GM19397 (cell line): ENCODE measurements around the gene MCAM.

Experiments
- ATAC-seq: cut with Tn5 transposase; IDR thresholded peaks from one replicate; pipeline ENCODE4 v1.9.1; 2021; ENCODE audit warnings: mild to moderate bottlenecking, moderate library complexity; ENCODE audit not compliant: unreplicated experiment

Gene MCAM

GRCh38 chr11:119345685-119346084 lies 28.8 kb upstream of the MCAM start:
- no peak for ATAC-seq

DNA sequence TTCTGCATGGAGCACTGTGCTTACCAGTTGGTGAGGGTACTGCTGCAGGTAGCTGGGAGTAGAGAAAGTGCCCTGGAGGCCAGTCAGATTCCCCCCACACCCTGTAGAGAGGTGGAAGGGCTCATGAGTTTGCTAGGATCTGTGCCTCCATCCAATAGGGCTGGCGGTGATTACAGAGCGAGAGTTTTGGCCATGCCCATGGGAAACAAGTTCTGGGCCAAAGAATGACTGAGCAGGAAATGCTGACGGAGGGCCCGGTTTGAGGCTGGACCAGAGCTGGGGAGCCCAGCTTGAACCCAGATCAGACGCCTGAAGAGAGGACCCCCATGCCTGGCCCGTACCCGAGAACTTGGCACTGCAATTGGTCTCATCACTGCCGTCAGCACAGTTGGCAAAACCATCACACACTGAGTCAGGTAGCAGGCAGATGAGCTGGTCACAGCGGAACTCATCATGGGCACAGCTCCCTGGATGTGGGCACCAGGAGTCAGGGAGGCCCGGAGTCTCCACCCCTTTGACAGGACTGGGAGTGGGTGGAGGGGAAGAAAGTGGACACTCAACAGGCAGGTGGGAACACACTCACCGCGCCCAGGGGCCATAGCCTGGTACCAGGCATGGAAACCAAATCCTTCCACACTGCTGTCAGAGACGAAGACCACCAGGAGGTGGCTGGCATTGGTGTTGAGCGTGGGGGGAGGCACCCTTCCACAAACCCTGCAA lies 27.5 kb upstream of the MCAM start:
- ATAC-seq, result no peak

GRCh38 chr11:119343726-119344125 lies 26.8 kb upstream of the MCAM start:
- ATAC-seq, result no peak

DNA sequence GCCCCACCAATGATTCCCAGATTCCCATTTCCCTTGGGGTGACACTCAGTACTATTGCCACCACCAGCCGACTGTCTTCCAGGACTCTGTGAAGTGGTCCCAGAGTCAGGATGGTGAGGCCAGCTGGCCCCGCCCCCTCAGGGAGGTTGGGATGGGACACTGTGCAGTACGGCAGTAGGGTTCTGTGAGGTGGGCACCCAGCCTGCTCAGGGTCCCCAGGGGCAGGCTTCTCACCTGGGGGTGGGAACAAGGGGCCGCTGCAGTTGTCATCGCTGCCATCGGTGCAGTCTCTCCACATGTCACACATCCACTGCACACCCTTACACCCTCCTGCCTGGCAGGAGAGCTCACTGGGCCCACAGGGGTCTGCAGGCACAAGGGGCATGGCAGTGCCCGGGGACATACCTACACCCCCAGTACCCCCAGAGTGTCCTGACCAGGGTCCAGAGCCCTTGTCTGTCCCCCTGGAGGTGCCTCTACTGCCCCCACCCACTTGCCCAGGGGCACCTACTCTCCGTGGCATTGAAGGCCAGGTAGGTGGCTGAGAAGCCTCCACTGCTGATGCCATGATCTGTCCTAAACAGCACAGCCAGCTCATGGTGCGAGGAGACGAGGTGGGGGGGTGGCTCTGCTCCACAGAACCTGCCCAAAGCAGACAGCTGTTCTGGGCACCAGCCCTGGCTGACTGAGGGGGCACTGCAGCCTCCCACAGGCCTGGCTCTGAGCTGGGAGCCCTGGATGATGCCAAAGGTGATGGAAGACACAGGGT lies 25.6 kb upstream of the MCAM start:
- no peak for ATAC-seq

DNA sequence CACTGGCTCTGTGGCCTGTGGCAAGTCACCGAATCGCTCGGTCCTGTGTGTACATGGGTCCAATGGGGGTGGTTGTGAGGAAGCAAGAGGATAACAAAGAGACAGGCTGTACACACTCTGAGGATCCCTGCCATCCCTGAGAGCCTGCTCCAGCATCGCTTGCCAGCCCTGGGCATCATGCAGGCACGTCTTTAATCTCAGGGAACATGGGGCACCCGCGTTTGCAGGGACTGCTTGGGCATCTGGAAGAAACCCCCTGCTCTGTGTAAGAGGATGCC lies 25.0 kb upstream of the MCAM start:
- ATAC-seq, result no peak

- no peak for ATAC-seq
These were observed 24.5 kb upstream of the MCAM start for GRCh38 chr11:119341222-119342022.

- ATAC-seq, result no peak
These were observed 23.6 kb upstream of the MCAM start, which contains the start of gene C1QTNF5 for GRCh38 chr11:119340335-119341221. TSS of gene C1QTNF5 (minus strand) at chr11:119340883. CDS start at chr11:119340397, 486 bp downstream.

GRCh38 chr11:119339589-119340334 lies 22.8 kb upstream of the MCAM start:
- no peak for ATAC-seq

DNA sequence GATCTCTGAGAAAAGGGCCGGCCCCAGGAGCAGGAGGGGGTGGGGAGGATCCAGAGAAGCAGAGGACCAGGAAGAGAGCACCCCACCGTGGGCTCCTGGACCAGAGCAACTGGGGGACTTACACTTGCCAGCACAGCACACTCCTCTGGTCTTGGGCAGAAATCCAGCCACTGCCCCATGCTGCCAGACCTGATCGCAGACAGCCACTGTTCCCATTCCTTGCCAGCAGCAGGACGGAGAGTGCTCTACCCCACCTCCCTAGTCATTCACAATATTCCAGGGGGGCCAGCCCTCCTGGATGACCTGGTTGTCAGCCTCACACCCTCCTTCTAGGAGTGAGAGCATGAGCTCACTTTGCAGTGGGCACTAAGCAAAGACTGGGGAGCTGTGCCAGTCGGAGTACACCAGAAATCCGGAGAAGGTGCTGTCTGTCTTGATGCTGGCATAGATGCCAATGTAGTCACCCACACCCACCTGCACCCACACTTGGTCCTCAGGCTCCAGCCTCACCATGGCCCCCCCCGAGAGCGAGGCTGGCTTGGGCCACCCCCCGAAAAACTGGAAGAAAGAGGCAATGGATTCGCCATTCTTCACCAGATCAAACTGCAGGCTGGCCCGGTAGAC lies 22.1 kb upstream of the MCAM start:
- no peak for ATAC-seq

DNA sequence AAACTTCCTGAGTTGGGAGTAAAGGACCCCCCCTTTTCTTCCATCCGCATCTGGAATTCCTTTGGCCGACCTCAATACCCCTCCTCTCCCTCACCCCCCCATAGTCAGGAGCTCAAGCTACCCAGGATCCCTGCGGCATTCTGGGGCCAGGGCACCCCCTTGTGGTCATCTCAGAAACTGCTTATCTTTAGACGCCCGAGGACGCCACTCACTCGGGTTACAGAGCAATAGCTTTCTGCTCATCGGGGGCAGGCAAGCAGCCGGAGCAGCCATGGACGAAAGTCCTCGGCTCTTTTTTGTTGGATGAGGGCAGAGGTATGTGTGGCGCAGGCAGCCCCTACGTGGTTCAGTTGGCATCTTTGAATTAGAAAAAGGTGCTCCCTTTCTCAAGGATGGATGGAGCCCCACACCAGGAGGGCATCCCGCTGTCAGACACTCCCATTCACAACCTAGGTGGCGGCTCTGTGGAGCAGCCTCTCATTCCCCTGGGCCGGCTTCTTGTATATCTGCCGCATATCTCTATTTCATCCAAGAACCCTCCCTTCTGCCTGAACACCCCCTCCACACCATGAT lies 21.5 kb upstream of the MCAM start:
- ATAC-seq, result no peak

DNA sequence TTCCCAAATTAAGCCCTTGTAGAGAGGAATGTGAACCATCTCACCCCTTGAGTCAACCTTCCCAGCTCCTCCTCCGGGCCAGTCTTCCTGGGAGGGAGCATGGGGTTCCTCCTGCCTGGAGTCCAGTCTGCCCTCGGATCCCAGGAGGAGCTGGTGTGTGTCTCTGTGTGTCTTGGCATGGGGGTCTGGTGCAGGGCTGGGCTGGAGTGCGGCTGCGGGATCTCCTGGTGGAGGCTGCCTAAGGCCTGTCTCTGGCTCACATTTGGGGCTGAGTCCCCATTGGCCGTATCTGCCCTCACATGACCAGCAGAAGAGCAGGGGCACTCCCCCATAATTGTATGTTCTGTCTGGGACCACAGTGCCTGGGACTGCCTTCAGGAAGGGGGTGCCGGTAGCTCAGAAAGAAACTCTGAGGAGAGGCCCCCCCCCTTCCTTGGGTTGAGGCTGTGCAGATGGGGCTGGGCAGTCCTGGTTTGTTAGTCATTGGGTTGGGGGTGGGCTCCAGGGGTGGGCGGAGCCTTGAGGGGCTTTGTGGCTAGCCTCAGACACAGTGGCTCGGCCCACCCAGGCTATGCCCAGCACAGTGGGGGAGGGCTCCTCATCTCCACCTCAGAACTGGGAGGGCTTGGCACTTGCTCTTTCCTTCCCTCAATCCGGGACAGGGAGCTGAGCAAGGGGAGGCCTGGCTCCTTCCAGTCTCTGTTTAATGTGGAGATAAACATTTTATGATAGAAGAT lies 20.8 kb upstream of the MCAM start:
- ATAC-seq, result no peak

DNA sequence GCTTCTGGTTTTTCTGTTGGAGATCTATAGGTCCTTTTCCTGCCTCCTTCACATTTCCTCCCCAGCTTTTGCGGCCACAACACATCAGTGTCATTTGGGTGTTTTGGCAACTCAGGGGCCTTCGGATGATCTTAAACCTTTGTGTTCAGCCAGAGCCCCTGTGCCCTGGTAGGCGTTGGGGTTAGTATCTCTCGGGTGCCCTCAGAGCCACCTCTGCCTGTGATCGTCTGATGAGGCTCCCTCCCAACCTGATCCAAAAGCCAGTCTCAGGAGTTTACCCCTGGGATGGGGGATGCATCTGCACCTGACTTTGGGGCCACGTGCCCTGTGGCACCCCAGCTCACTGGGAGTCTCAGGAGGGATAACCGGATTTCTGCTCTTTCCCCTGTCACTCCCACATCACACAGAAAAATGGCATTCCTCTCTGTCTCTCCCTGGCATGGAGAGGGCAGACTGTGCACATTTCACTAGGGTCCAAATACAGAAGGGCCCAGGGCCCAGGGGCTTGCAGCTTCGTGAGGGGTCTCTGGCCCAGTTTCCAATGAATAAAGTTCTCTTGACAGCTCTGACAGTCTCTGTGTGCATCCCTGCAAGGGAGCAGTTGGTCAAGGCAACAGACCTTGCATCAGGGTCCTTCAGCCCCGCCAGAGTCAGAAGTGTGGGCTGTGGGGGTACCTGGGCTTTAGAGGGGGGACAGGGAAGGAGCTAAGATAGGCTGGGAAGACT lies 20.0 kb upstream of the MCAM start:
- ATAC-seq, result no peak

DNA sequence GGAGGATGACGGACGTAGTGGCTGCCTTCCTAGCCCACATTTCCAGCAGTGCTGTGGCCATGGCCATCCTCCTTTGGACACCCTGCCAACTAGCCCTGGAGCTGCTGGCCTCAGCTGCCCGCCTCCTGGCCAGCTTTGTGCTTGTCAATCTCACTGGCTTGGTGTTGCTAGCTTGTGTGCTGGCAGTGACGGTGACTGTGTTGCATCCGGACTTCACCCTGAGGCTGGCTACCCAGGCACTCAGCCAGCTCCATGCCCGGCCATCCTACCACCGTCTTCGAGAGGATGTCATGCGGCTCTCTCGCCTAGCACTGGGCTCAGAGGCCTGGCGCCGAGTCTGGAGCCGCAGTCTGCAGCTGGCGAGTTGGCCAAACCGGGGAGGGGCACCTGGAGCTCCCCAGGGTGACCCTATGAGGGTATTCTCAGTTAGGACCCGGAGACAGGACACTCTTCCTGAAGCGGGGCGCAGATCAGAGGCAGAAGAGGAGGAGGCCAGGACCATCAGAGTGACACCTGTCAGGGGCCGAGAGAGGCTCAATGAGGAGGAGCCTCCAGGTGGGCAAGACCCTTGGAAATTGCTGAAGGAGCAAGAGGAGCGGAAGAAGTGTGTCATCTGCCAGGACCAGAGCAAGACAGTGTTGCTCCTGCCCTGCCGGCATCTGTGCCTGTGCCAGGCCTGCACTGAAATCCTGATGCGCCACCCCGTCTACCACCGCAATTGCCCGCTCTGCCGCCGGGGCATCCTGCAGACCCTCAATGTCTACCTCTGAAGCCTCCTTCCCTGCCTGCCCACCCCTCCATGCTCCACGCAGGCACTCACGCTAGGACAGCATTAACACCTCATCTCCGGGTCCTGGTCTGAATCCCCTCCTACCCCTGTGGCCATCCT lies 19.0 kb upstream of the MCAM start:
- ATAC-seq, result no peak

DNA sequence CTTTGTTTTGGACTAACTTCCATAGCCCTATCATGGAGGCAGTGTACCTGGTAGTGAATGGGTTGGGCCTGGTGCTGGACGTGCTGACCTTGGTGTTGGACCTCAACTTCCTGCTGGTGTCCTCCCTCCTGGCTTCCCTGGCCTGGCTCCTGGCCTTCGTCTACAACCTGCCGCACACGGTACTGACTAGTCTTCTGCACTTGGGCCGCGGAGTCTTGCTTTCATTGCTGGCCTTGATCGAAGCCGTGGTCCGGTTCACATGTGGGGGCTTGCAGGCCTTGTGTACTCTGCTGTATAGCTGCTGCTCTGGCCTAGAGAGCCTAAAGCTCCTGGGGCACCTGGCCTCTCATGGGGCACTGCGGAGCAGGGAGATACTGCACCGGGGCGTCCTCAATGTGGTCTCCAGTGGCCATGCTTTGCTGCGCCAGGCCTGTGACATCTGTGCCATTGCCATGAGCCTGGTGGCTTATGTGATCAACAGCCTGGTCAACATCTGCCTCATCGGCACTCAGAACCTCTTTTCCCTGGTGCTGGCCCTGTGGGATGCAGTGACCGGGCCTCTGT lies 18.2 kb upstream of the MCAM start:
- no peak for ATAC-seq

- peak; percentile 90 for ATAC-seq
These were observed 17.4 kb upstream of the MCAM start, which contains the start of gene RNF26 for GRCh38 chr11:119334174-119334930. TSS of gene RNF26 (plus strand) at chr11:119334527. CDS start at chr11:119335123, 596 bp downstream.
